OCI-LY3 (cell line): Measurements from ENCODE around the gene TEX26.

ENCODE experiments used
- CTCF ChIP-seq: fragments of 200-600, 300-600 bp; sonication (generic); IDR thresholded peaks from 2 replicates; pipeline ENCODE4 v1.5.1; 2014; ENCODE audit warnings: antibody characterized with exemption, low read length, low read depth
- EZH2phosphoT487 ChIP-seq: fragments of 200-600 bp; shearing (Covaris generic); IDR thresholded peaks from 2 replicates; pipeline ENCODE4 v1.6.1; 2018; ENCODE audit warnings: antibody characterized with exemption, mixed run types, low read depth

DNA sequence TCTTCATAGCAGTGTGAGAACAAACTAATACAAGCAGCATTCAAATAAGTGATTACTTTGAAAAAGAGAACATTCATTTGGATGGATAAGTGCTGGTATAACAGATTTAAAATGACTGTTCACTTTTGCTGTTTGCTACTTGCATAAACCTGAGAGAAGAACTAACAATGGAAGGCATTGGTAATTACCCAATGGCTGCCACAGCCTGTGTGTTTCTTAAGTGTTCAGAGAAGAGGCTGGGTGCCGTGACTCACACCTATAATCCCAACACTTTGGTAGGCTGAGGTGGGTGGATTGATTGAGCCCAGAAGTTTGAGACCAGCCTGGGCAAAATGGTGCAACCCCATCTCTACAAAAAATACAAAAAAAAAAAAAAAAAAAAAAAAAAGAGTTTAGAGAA lies 4.9 kb upstream of the TEX26 start:
- TF ChIP-seq CTCF (no peak), EZH2phosphoT487 (no peak)
